HepG2 (cell line): ENCODE measurements around the gene ARHGAP31. TPM values are rescaled to one million over a fixed set of nuclear protein-coding genes. Genes with fewer than 3 reads are reported as not detected.

ENCODE experiments used
- ATAC-seq: fragments of 200-7000 bp; cut with Tn5 transposase; 3 replicates; pipeline ENCODE4 v1.9.1; 2020; ENCODE audit warnings: mild to moderate bottlenecking, moderate library complexity
- BruUV-seq: library from RNA; stranded (reverse); fragments of 400-500 nt; replicated peaks from 2 replicates; lab custom pipeline; 2021; lab: Mats Ljungman, UMichigan
- CTCF ChIA-PET: fragments of 300-600 bp; formaldehyde crosslinking; extraction: SDS; loops from one replicate; lab custom pipeline; 2021; ENCODE audit warnings: low total read pairs, inconsistent platforms, low intra/inter-chr PET ratio; lab: Yijun Ruan, JAX
- POLR2A ChIA-PET: fragments of 350-600 bp; sonication (Branson Sonifier 250); formaldehyde crosslinking; loops from one replicate; lab custom pipeline; 2020; ENCODE audit warnings: antibody characterized with exemption, inconsistent platforms; lab: Yijun Ruan, JAX
- DNase-seq: peaks from one replicate; pipeline ENCODE4 v3.0.0-alpha.2; 2015; ENCODE audit warnings: low spot score
- FAIRE-seq: peaks from 3 replicates; lab custom pipeline; 2011; peaks lifted over from hg19 to GRCh38; lab: Jason Lieb, UNC
- H2AFZ ChIP-seq: one replicate; pipeline ENCODE4 v1.6.1; 2011; ENCODE audit warnings: low read length, inconsistent platforms
- H3K27ac ChIP-seq: fragments of 300-600 bp; 3 replicates; pipeline ENCODE4 v1.8.0; 2011; ENCODE audit warnings: mixed run types, mild to moderate bottlenecking, mixed read lengths, low read length, inconsistent platforms; ENCODE audit not compliant: insufficient read depth; ENCODE audit errors: extremely low read length
- H3K27me3 ChIP-seq, 2 experiments: fragments of 200-600 bp in 1 of 2; 2 replicates in 1 of 2; 3 replicates in 1 of 2; pipeline versions ENCODE4 v1.6.0 to v1.8.0; 2011; ENCODE audit warnings: low read length in 2 of 2, mild to moderate bottlenecking in 2 of 2, moderate library complexity in 2 of 2, inconsistent platforms in 1 of 2; ENCODE audit not compliant: insufficient read depth in 2 of 2, control insufficient read depth in 1 of 2
- H3K36me3 ChIP-seq, 2 experiments: fragments of 200-600 bp in 1 of 2; replicated peaks in 1 of 2; 2 replicates in 1 of 2; 3 replicates in 1 of 2; pipeline versions ENCODE4 v1.5.1 to v1.8.0; 2011; ENCODE audit warnings: low read length in 2 of 2, inconsistent platforms in 1 of 2; ENCODE audit not compliant: insufficient read depth in 2 of 2, control insufficient read depth in 1 of 2
- H3K4me1 ChIP-seq: 2 replicates; pipeline ENCODE4 v1.5.1; 2012; ENCODE audit warnings: low read length, inconsistent platforms; ENCODE audit not compliant: insufficient read depth
- H3K4me2 ChIP-seq: 2 replicates; pipeline ENCODE4 v1.6.0; 2011; ENCODE audit warnings: low read depth, low read length, inconsistent platforms
- H3K4me3 ChIP-seq, 3 experiments: fragments of 200-600 bp in 1 of 3; sonication (generic), shearing (Covaris generic) in 1 of 3; replicated peaks in 1 of 3; 2 replicates each; pipeline ENCODE4 v1.5.1; 2011 to 2016; ENCODE audit warnings: low read length in 3 of 3, inconsistent platforms in 2 of 3, low read depth in 2 of 3, mild to moderate bottlenecking in 2 of 3, control low read depth in 1 of 3, mixed read lengths in 1 of 3; ENCODE audit not compliant: insufficient read depth in 1 of 3
- H3K79me2 ChIP-seq: one replicate; pipeline ENCODE4 v1.6.1; 2011; ENCODE audit warnings: low read length, inconsistent platforms; ENCODE audit not compliant: insufficient read depth
- H3K9ac ChIP-seq: 2 replicates; pipeline ENCODE4 v1.6.0; 2011; ENCODE audit warnings: mild to moderate bottlenecking, low read depth, low read length, inconsistent platforms; ENCODE audit not compliant: insufficient read depth
- H3K9me3 ChIP-seq: 2 replicates; pipeline ENCODE4 v1.5.1; 2012; ENCODE audit warnings: mild to moderate bottlenecking, low read length
- H4K20me1 ChIP-seq: 2 replicates; pipeline ENCODE4 v1.6.0; 2011; ENCODE audit warnings: inconsistent platforms, mild to moderate bottlenecking, low read length, moderate library complexity; ENCODE audit not compliant: insufficient read depth
- EHMT2 ChIP-seq: fragments of 200-600 bp; sonication (generic); IDR thresholded peaks from 2 replicates; pipeline ENCODE4 v1.7.0; 2017; ENCODE audit warnings: antibody characterized with exemption, low read depth, low read length, borderline replicate concordance
- ETV5 ChIP-seq: IDR thresholded peaks from 2 replicates; pipeline ENCODE4 v1.6.1; 2018; ENCODE audit warnings: missing biosample characterization, missing genetic modification reagents, inconsistent platforms, borderline replicate concordance
- GFI1 ChIP-seq: sonication (generic); formaldehyde crosslinking; IDR thresholded peaks from 2 replicates; pipeline ENCODE4 v1.5.0; 2020; ENCODE audit warnings: missing genetic modification reagents, mild to moderate bottlenecking, borderline replicate concordance
- RAD21 ChIP-seq: fragments of 450-650 bp; formaldehyde crosslinking; IDR thresholded peaks from 2 replicates; pipeline ENCODE4 v1.5.0; 2020; ENCODE audit warnings: mild to moderate bottlenecking
- ZNF33A ChIP-seq: sonication (generic); formaldehyde crosslinking; IDR thresholded peaks from 2 replicates; pipeline ENCODE4 v1.5.1; 2020; ENCODE audit warnings: missing genetic modification reagents, mild to moderate bottlenecking, moderate library complexity, borderline replicate concordance
- ZNF552 ChIP-seq: sonication (generic); formaldehyde crosslinking; IDR thresholded peaks from 2 replicates; pipeline ENCODE4 v1.9.0; 2022; ENCODE audit warnings: missing genetic modification reagents, mild to moderate bottlenecking, borderline replicate concordance
- ZNF841 ChIP-seq: sonication (generic); formaldehyde crosslinking; IDR thresholded peaks from 2 replicates; pipeline ENCODE4 v1.8.1; 2023; ENCODE audit warnings: missing genetic modification reagents, borderline replicate concordance
- WGBS: methylation state at CpG from one replicate; pipeline ENCODE4 v1.1.6; 2017; ENCODE audit warnings: low lambda C conversion rate; 5-methylcytosine and 5-hydroxymethylcytosine counted together
- in situ Hi-C: cut with HindIII; loops from 2 replicates; pipeline ENCODE4 v1.10.0; 2017; ENCODE audit warnings: low pct_unique_long_range_greater_than_20kb; ENCODE audit not compliant: extremely low pct_ligation_motif_present
- intact Hi-C: fragments of 100-400 bp; cut with micrococcal nuclease; formaldehyde crosslinking; loops from one replicate; pipeline ENCODE4 v1.10.0; 2022; ENCODE audit not compliant: unreplicated experiment
- polyA plus RNA-seq, 8 experiments: library from polyadenylated mRNA; depleted of rRNA in 3 of 8; stranded (reverse) in 7 of 8; unstranded in 1 of 8; fragments of >200 nt; fragmentation: Illumina TruSeq in 4 of 8; extraction: Trizol in 4 of 8; gene quantifications; 2 replicates each; pipeline versions ENCODE4 v1.2.1 to v1.2.3, GENCODE V29; 2011 to 2016; ENCODE audit warnings: low read depth in 4 of 8, missing spikeins in 1 of 8, mixed read lengths in 1 of 8; ENCODE audit not compliant: insufficient read depth in 1 of 8
- total RNA-seq, 5 experiments: library from RNA; depleted of rRNA; stranded (reverse); fragments of >200 nt; fragmentation: Illumina TruSeq; extraction: Trizol; gene quantifications; 2 replicates each; pipeline ENCODE4 v1.2.3, GENCODE V29; 2016; ENCODE audit warnings: low read depth in 1 of 5
- TF ChIP-seq, protein P1 (sequence below): sonication (generic); formaldehyde crosslinking; conservative IDR thresholded peaks from 2 replicates; pipeline ENCODE4 v1.5.0; 2020; ENCODE audit warnings: missing genetic modification reagents

The ARHGAP31 gene
- total and polyA plus RNA-seq, 2 of the 13 experiments (the other 11 are each of a cell fraction or from before 2014, with no cell fraction given) = not detected

GRCh38 chr3:119259821-119260220 lies 34.4 kb upstream of the ARHGAP31 start:
- TF ChIP-seq, protein P1, sequence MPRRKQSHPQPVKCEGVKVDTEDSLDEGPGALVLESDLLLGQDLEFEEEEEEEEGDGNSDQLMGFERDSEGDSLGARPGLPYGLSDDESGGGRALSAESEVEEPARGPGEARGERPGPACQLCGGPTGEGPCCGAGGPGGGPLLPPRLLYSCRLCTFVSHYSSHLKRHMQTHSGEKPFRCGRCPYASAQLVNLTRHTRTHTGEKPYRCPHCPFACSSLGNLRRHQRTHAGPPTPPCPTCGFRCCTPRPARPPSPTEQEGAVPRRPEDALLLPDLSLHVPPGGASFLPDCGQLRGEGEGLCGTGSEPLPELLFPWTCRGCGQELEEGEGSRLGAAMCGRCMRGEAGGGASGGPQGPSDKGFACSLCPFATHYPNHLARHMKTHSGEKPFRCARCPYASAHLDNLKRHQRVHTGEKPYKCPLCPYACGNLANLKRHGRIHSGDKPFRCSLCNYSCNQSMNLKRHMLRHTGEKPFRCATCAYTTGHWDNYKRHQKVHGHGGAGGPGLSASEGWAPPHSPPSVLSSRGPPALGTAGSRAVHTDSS (CRISPR knock-in tag) = no peak
- TF ChIP-seq ZNF841 (CRISPR knock-in tag) (no peak), ETV5 (CRISPR knock-in tag) (no peak), ZNF552 (CRISPR knock-in tag) (no peak), RAD21 (CRISPR knock-in tag) (no peak), GFI1 (CRISPR knock-in tag) (no peak), ZNF33A (no peak), EHMT2 (no peak)
- 13% methylated on average over 4 of the region's 4 CpGs for WGBS
- Histone ChIP-seq H3K9me3 (no peaks in the 10 kb centered on the region), H3K9ac (no peak overlapping the region), H3K27ac (no peak overlapping the region), H3K27me3 (0 out of 5 replicates have a peak, but pooled peaks cover 0 to 6% of the 10 kb centered on the region in 2 experiments), H3K4me2 (no peak overlapping the region), H2AFZ (no peak overlapping the region), H3K36me3 (no peaks in the 10 kb centered on the region), H3K79me2 (no peaks in the 10 kb centered on the region), H4K20me1 (no peaks in the 10 kb centered on the region), H3K4me3 (no peak overlapping the region), H3K4me1 (no peaks in the 10 kb centered on the region)
- CTCF ChIA-PET = no interaction called here
- no TSS peak for BruUV-seq
- DNase-seq (no peak), ATAC-seq (no peak), FAIRE-seq (no peak)
- intact Hi-C loops (no loop called here), in situ Hi-C loops (no loop called here)
- POLR2A ChIA-PET = no interaction called here
